ENCODE results near the gene OR5AC2.

OR5AC2 gene

GRCh38 chr3:98057631-98058030 lies 29.3 kb upstream of the OR5AC2 start:
- CTCF ChIA-PET, result no interaction called here
- TF ChIP-seq ZNF384 (IDR thresholded peaks at IDR 0.05), result no peak
- TF ChIP-seq PKNOX1 (IDR thresholded peaks at IDR 0.05), result no peak
- TF ChIP-seq HDGF (IDR thresholded peaks at IDR 0.05; ENCODE audit: borderline replicate concordance), result no peak
- TF ChIP-seq ARNT (IDR thresholded peaks at IDR 0.05), result no peak
- TF ChIP-seq FOXA1 (IDR thresholded peaks at IDR 0.05), result no peak
- TF ChIP-seq NFRKB (IDR thresholded peaks at IDR 0.05), result no peak
- no peak for TF ChIP-seq ELF4 (IDR thresholded peaks at IDR 0.05)
- TF ChIP-seq LEF1 (IDR thresholded peaks at IDR 0.05; ENCODE audit: borderline replicate concordance), result no peak
- POLR2A ChIA-PET, result no interaction called here
- no peak for DNase-seq (ENCODE audit: extremely low spot score)

GRCh38 chr3:98058244-98058960 lies 28.6 kb upstream of the OR5AC2 start:
- TF ChIP-seq CTBP1 (IDR thresholded peaks at IDR 0.05; ENCODE audit: borderline replicate concordance), result no peak
- TF ChIP-seq ARNT (IDR thresholded peaks at IDR 0.05), result no peak
- no peak for TF ChIP-seq ZNF384 (IDR thresholded peaks at IDR 0.05)
- no peak for TF ChIP-seq LEF1 (IDR thresholded peaks at IDR 0.05; ENCODE audit: borderline replicate concordance)
- no peak for TF ChIP-seq FOXA1 (IDR thresholded peaks at IDR 0.05)
- TF ChIP-seq BHLHE40 (IDR thresholded peaks at IDR 0.05; ENCODE audit: borderline replicate concordance), result no peak
- no peak for TF ChIP-seq PKNOX1 (IDR thresholded peaks at IDR 0.05)
- no peak for TF ChIP-seq TARDBP (IDR thresholded peaks at IDR 0.05)
- no peak for TF ChIP-seq L3MBTL2 (conservative IDR thresholded peaks at IDR 0.05)
- TF ChIP-seq SUZ12 (IDR thresholded peaks at IDR 0.05), result no peak
- no peak for TF ChIP-seq FOXK2 (IDR thresholded peaks at IDR 0.05)
- no peak for TF ChIP-seq HDGF (IDR thresholded peaks at IDR 0.05; ENCODE audit: borderline replicate concordance)
- TF ChIP-seq NFRKB (IDR thresholded peaks at IDR 0.05), result no peak
- TF ChIP-seq SP1 (IDR thresholded peaks at IDR 0.05), result no peak
- no peak for TF ChIP-seq FOXM1 (IDR thresholded peaks at IDR 0.05; ENCODE audit: borderline replicate concordance)
- no peak for TF ChIP-seq ELF4 (IDR thresholded peaks at IDR 0.05)
- POLR2A ChIA-PET, result no interaction called here
- no peak for DNase-seq (ENCODE audit: extremely low spot score)
- CTCF ChIA-PET, result no interaction called here

GRCh38 chr3:98068824-98069223 lies 18.1 kb upstream of the OR5AC2 start:
- no peak for TF ChIP-seq L3MBTL2 (conservative IDR thresholded peaks at IDR 0.05)

GRCh38 chr3:98070840-98071239 lies 16.1 kb upstream of the OR5AC2 start:
- ChIA-PET CTCF (no interaction called here), POLR2A (no interaction called here)
- TF ChIP-seq SUZ12 (IDR thresholded peaks at IDR 0.05) (no peak), BHLHE40 (IDR thresholded peaks at IDR 0.05; ENCODE audit: borderline replicate concordance) (no peak), LEF1 (IDR thresholded peaks at IDR 0.05; ENCODE audit: borderline replicate concordance) (no peak), SP1 (IDR thresholded peaks at IDR 0.05) (no peak), NFRKB (IDR thresholded peaks at IDR 0.05) (no peak), ARNT (IDR thresholded peaks at IDR 0.05) (no peak), ELF4 (IDR thresholded peaks at IDR 0.05) (no peak), FOXA1 (IDR thresholded peaks at IDR 0.05) (no peak), HDGF (IDR thresholded peaks at IDR 0.05; ENCODE audit: borderline replicate concordance) (no peak), FOXM1 (IDR thresholded peaks at IDR 0.05; ENCODE audit: borderline replicate concordance) (no peak), FOXK2 (IDR thresholded peaks at IDR 0.05) (no peak), ZNF384 (IDR thresholded peaks at IDR 0.05) (no peak), CTBP1 (IDR thresholded peaks at IDR 0.05; ENCODE audit: borderline replicate concordance) (no peak), PKNOX1 (IDR thresholded peaks at IDR 0.05) (no peak), TARDBP (IDR thresholded peaks at IDR 0.05) (no peak), L3MBTL2 (conservative IDR thresholded peaks at IDR 0.05) (no peak)
- no peak for DNase-seq (ENCODE audit: extremely low spot score)

More at GRCh38 chr3:98068824-98069223, 18.1 kb upstream of the OR5AC2 start:
- ChIA-PET CTCF (no interaction called here), POLR2A (no interaction called here)
- no peak for DNase-seq (ENCODE audit: extremely low spot score)

- CTCF ChIA-PET, result no interaction called here
- POLR2A ChIA-PET, result no interaction called here
- no peak for DNase-seq (ENCODE audit: extremely low spot score)
- no peak for TF ChIP-seq SP1 (IDR thresholded peaks at IDR 0.05)
Measured at GRCh38 chr3:98073486-98073885, 13.5 kb upstream of the OR5AC2 start.

GRCh38 chr3:98095882-98096281 lies 8.9 kb downstream of the OR5AC2 start:
- TF ChIP-seq FOXM1 (IDR thresholded peaks at IDR 0.05; ENCODE audit: borderline replicate concordance) (no peak), SUZ12 (IDR thresholded peaks at IDR 0.05) (no peak), TARDBP (IDR thresholded peaks at IDR 0.05) (no peak), ELF4 (IDR thresholded peaks at IDR 0.05) (no peak)
- CTCF ChIA-PET, result no interaction called here

GRCh38 chr3:98099848-98100247 lies 12.9 kb downstream of the OR5AC2 start:
- no peak for DNase-seq (ENCODE audit: extremely low spot score)
- ChIA-PET CTCF (no interaction called here), POLR2A (no interaction called here)
- TF ChIP-seq LEF1 (IDR thresholded peaks at IDR 0.05; ENCODE audit: borderline replicate concordance) (no peak), HDGF (IDR thresholded peaks at IDR 0.05; ENCODE audit: borderline replicate concordance) (no peak), CTBP1 (IDR thresholded peaks at IDR 0.05; ENCODE audit: borderline replicate concordance) (no peak), L3MBTL2 (conservative IDR thresholded peaks at IDR 0.05) (no peak), ELF4 (IDR thresholded peaks at IDR 0.05) (no peak), SUZ12 (IDR thresholded peaks at IDR 0.05) (no peak), FOXA1 (IDR thresholded peaks at IDR 0.05) (no peak), BHLHE40 (IDR thresholded peaks at IDR 0.05; ENCODE audit: borderline replicate concordance) (no peak), TARDBP (IDR thresholded peaks at IDR 0.05) (no peak), PKNOX1 (IDR thresholded peaks at IDR 0.05) (no peak), SP1 (IDR thresholded peaks at IDR 0.05) (no peak), ARNT (IDR thresholded peaks at IDR 0.05) (no peak), FOXM1 (IDR thresholded peaks at IDR 0.05; ENCODE audit: borderline replicate concordance) (no peak), NFRKB (IDR thresholded peaks at IDR 0.05) (no peak), ZNF384 (IDR thresholded peaks at IDR 0.05) (no peak), FOXK2 (IDR thresholded peaks at IDR 0.05) (no peak)

More at GRCh38 chr3:98095882-98096281, 8.9 kb downstream of the OR5AC2 start:
- no peak for DNase-seq (ENCODE audit: extremely low spot score)
- POLR2A ChIA-PET, result no interaction called here
